PC-3 (cell line): ENCODE measurements around the gene RELL1. TPM values are rescaled to one million over a fixed set of nuclear protein-coding genes. Genes with fewer than 3 reads are reported as not detected.

ENCODE experiments used
- ATAC-seq: fragments of 200-7000 bp; cut with Tn5 transposase; 2 replicates; pipeline ENCODE4 v1.9.1; 2020; ENCODE audit warnings: mild to moderate bottlenecking, moderate library complexity
- BruUV-seq: library from RNA; stranded (reverse); fragments of 400-500 nt; replicated peaks from 2 replicates; lab custom pipeline; 2021; lab: Mats Ljungman, UMichigan
- CTCF ChIA-PET: fragments of 300-600 bp; sonication (Branson Sonifier 250); formaldehyde crosslinking; loops from one replicate; lab custom pipeline; 2022; ENCODE audit warnings: antibody characterized with exemption; lab: Charles Lee
- POLR2A ChIA-PET: fragments of 300-600 bp; sonication (Branson Sonifier 250); formaldehyde crosslinking; loops from one replicate; lab custom pipeline; 2022; ENCODE audit warnings: antibody characterized with exemption; ENCODE audit not compliant: unreplicated experiment; lab: Charles Lee
- DNase-seq: peaks from one replicate; pipeline ENCODE4 v3.0.0-alpha.2; 2015
- H2AFZ ChIP-seq: fragments of 300-600 bp; sonication (generic); 2 replicates; pipeline ENCODE4 v1.6.0; 2016; ENCODE audit warnings: antibody characterized with exemption, low read length
- H3F3A ChIP-seq: fragments of 300-600 bp; sonication (generic); one replicate; pipeline ENCODE4 v1.6.0; 2017; ENCODE audit warnings: antibody characterized with exemption, low read length, control low read depth, mild to moderate bottlenecking; ENCODE audit not compliant: unreplicated experiment
- H3K27ac ChIP-seq: fragments of 300-600 bp; sonication (generic); 2 replicates; pipeline ENCODE4 v1.5.1; 2016; ENCODE audit warnings: mild to moderate bottlenecking, low read length
- H3K27me3 ChIP-seq: fragments of 300-600 bp; sonication (generic); 2 replicates; pipeline ENCODE4 v1.6.1; 2016; ENCODE audit warnings: low read length, mixed read lengths
- H3K36me3 ChIP-seq: fragments of 300-600 bp; sonication (generic); 2 replicates; pipeline ENCODE4 v1.6.1; 2016; ENCODE audit warnings: low read depth, mixed run types, low read length, mixed read lengths
- H3K4me1 ChIP-seq: fragments of 300-600 bp; sonication (generic); 2 replicates; pipeline ENCODE4 v1.5.1; 2016; ENCODE audit warnings: low read length; ENCODE audit not compliant: insufficient read depth
- H3K4me2 ChIP-seq: fragments of 300-600 bp; sonication (generic); 2 replicates; pipeline ENCODE4 v1.6.0; 2016; ENCODE audit warnings: low read length
- H3K4me3 ChIP-seq: fragments of 300-600 bp; sonication (generic); 2 replicates; pipeline ENCODE4 v1.5.1; 2016; ENCODE audit warnings: mild to moderate bottlenecking, low read length, mixed read lengths
- H3K79me2 ChIP-seq: fragments of 300-600 bp; sonication (generic); 2 replicates; pipeline ENCODE4 v1.6.1; 2017; ENCODE audit warnings: low read length, mixed read lengths
- H3K9ac ChIP-seq: fragments of 300-600 bp; sonication (generic); 2 replicates; pipeline ENCODE4 v1.6.0; 2016; ENCODE audit warnings: mild to moderate bottlenecking, low read length
- H3K9me2 ChIP-seq: fragments of 300-600 bp; sonication (generic); replicated peaks from 2 replicates; pipeline ENCODE4 v1.6.1; 2016; ENCODE audit warnings: mixed run types, low read length, mixed read lengths
- H3K9me3 ChIP-seq: fragments of 300-600 bp; sonication (generic); 2 replicates; pipeline ENCODE4 v1.6.1; 2016; ENCODE audit warnings: low read length, mixed read lengths
- H4K20me1 ChIP-seq: fragments of 300-600 bp; sonication (generic); 2 replicates; pipeline ENCODE4 v1.6.1; 2016; ENCODE audit warnings: low read length, mixed read lengths
- EZH2 ChIP-seq: fragments of 300-600 bp; sonication (generic); IDR thresholded peaks from one replicate; pipeline ENCODE4 v1.6.1; 2017; ENCODE audit warnings: antibody characterized with exemption, mild to moderate bottlenecking, low read length; ENCODE audit not compliant: unreplicated experiment
- EZH2phosphoT487 ChIP-seq: fragments of 300-600 bp; sonication (generic); IDR thresholded peaks from 2 replicates; pipeline ENCODE4 v1.6.1; 2018; ENCODE audit warnings: mild to moderate bottlenecking, antibody characterized with exemption, low read length, borderline replicate concordance
- intact Hi-C: fragments of 100-400 bp; cut with micrococcal nuclease; formaldehyde crosslinking; loops from 2 replicates; pipeline ENCODE4 v1.9.0; 2023
- total RNA-seq: library from RNA; depleted of rRNA; stranded (reverse); fragments of >200 nt; gene quantifications from 2 replicates; pipeline ENCODE4 v1.2.3, GENCODE V29; 2014
- TF ChIP-seq, protein P1 (sequence below): fragments of 300-600 bp; sonication (generic); conservative IDR thresholded peaks from 2 replicates; pipeline ENCODE4 v1.5.1; 2017; ENCODE audit warnings: antibody characterized with exemption, low read depth, mild to moderate bottlenecking, low read length

The RELL1 gene
- total RNA-seq, 1 experiment from 2014 or later = 14.6 TPM

DNA sequence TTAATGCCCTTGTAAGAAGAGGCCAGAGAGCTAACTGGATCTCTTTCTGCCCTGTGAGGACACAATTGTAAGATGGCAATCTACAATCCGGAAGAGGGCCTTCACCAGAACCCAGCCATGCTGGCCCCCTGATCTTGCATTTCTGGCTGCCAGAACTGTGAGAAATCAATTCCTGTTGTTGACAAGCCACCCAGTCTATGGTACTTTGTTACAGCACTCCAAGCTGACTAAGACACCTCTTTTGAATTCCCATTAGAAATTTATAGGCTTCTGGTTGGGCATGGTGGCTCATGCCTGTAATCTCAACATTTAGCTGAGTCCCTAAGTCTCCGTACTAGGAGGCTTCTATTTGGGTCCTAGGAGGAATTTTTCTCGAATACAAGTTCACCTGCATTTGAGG, 48.8 kb upstream of the RELL1 start:
- TF ChIP-seq, protein P1, sequence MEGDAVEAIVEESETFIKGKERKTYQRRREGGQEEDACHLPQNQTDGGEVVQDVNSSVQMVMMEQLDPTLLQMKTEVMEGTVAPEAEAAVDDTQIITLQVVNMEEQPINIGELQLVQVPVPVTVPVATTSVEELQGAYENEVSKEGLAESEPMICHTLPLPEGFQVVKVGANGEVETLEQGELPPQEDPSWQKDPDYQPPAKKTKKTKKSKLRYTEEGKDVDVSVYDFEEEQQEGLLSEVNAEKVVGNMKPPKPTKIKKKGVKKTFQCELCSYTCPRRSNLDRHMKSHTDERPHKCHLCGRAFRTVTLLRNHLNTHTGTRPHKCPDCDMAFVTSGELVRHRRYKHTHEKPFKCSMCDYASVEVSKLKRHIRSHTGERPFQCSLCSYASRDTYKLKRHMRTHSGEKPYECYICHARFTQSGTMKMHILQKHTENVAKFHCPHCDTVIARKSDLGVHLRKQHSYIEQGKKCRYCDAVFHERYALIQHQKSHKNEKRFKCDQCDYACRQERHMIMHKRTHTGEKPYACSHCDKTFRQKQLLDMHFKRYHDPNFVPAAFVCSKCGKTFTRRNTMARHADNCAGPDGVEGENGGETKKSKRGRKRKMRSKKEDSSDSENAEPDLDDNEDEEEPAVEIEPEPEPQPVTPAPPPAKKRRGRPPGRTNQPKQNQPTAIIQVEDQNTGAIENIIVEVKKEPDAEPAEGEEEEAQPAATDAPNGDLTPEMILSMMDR = no peak
- TF ChIP-seq EZH2phosphoT487 (no peak), EZH2 (no peak)
- Histone ChIP-seq H3K4me3 (no peak overlapping the region), H3K4me1 (no peaks in the 10 kb centered on the region; the same call in 1 of the 2 replicates), H3K36me3 (no peaks in the 10 kb centered on the region), H3F3A (no peaks in the 10 kb centered on the region), H2AFZ (no peak overlapping the region), H3K9me2 (no peaks in the 10 kb centered on the region), H3K27ac (no peak overlapping the region), H3K4me2 (no peak overlapping the region), H4K20me1 (no peaks in the 10 kb centered on the region), H3K27me3 (no peaks in the 10 kb centered on the region), H3K9me3 (no peaks in the 10 kb centered on the region), H3K79me2 (no peaks in the 10 kb centered on the region), H3K9ac (no peak overlapping the region)
- DNase-seq = no peak
- ATAC-seq = no peak
- intact Hi-C loops = no loop called here
- POLR2A ChIA-PET = no interaction called here
- CTCF ChIA-PET = no interaction called here
- BruUV-seq = no TSS peak

DNA sequence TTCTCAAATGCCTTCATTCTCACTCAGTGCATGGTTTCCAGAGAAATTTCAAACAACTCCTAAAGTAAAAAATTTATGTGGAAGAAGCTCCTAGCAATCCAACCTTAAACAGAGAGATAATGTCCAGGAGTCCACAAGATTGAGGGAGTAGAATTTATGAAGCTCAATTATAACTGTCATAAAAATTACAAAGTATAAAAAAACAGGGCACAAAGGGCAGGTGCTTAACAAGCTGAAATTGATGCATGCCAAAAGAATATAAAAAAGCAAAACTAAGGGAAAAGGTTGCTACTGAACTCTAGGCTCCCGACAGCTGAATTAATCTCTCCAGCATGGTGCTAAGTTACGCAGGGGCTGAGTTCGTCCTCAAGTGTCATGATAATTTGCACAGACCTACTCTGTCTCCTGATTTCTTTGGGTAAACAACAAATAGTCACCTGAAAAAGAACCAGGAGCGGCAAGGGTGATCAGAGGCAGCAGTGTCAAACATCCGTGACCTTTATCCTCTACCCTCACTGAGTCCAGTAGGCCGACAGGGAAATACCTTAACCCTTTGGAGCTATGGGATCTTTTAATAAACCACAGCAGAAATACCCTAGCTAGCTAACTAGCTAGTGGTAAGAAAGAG, 47.2 kb upstream of the RELL1 start:
- no peaks in the 10 kb centered on the region; the same call in 1 of the 2 replicates for H3K4me1 ChIP-seq
- no peak overlapping the region for H3K27ac ChIP-seq
- no peaks in the 10 kb centered on the region for H3K79me2 ChIP-seq
- no peak overlapping the region for H2AFZ ChIP-seq
- no peaks in the 10 kb centered on the region for H3K36me3 ChIP-seq
- ATAC-seq = no peak
- no peaks in the 10 kb centered on the region for H4K20me1 ChIP-seq
- no peak overlapping the region for H3K9ac ChIP-seq
- no peaks in the 10 kb centered on the region for H3K27me3 ChIP-seq
- DNase-seq = no peak
- no peak overlapping the region for H3K4me3 ChIP-seq
- intact Hi-C loops = no loop called here
- POLR2A ChIA-PET = no interaction called here
- no TSS peak for BruUV-seq
- no peak overlapping the region for H3K4me2 ChIP-seq
- CTCF ChIA-PET = no interaction called here
- no peaks in the 10 kb centered on the region for H3K9me2 ChIP-seq
- H3F3A ChIP-seq = no peaks in the 10 kb centered on the region
- TF ChIP-seq EZH2 = no peak
- TF ChIP-seq, protein P1 = no peak
- TF ChIP-seq EZH2phosphoT487 = no peak
- no peaks in the 10 kb centered on the region for H3K9me3 ChIP-seq

DNA sequence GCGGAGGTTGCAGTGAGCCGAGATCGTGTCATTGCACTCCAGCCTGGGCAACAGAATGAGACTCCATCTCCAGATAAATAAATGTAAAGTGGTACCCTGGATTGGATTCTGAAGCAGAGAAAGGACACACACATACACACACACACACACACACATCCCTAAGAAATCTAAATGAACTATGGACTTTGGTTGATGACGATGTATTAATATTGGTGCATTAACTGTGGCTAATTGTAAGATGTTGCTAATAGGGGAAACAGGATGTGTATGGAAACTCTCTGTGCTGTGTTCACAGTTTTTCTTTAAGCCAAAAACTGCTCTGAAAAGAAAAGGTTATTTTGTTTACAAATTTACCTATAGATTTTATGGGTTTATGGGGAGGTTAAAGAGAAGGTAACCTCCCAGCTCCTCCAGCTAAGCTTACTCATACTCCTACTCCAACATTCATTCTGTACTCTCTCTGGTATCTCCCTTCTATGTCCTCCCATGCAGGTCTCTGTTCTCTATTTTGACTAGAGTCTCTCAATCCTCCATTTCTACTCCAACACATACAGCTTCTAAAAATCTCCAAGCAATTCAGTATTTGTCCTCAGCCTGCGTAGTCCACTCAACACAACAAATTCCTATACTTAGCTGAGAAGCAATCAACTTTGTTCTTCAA, 46.5 kb upstream of the RELL1 start:
- H3F3A ChIP-seq = no peaks in the 10 kb centered on the region
- no peak overlapping the region for H3K9ac ChIP-seq
- H3K4me2 ChIP-seq = no peak overlapping the region
- BruUV-seq = no TSS peak
- H3K4me3 ChIP-seq = no peak overlapping the region
- ChIA-PET CTCF (no interaction called here), POLR2A (no interaction called here)
- H3K79me2 ChIP-seq = no peaks in the 10 kb centered on the region
- no peaks in the 10 kb centered on the region for H3K27me3 ChIP-seq
- no peaks in the 10 kb centered on the region; the same call in 1 of the 2 replicates for H3K4me1 ChIP-seq
- no peak for TF ChIP-seq EZH2
- TF ChIP-seq EZH2phosphoT487 = no peak
- TF ChIP-seq, protein P1 = no peak
- ATAC-seq (no peak), DNase-seq (no peak)
- H3K36me3 ChIP-seq = no peaks in the 10 kb centered on the region
- no peaks in the 10 kb centered on the region for H3K9me3 ChIP-seq
- intact Hi-C loops = no loop called here
- no peaks in the 10 kb centered on the region for H4K20me1 ChIP-seq
- H3K9me2 ChIP-seq = no peaks in the 10 kb centered on the region
- H2AFZ ChIP-seq = no peak overlapping the region
- no peak overlapping the region for H3K27ac ChIP-seq
